K562 (cell line): ENCODE results near the gene FAM120B. TPM values are rescaled to one million over a fixed set of nuclear protein-coding genes. Genes with fewer than 3 reads are reported as not detected.

Experiments
- ATF1 ChIP-seq, 2 experiments: fragments of 450-650 bp in 1 of 2; IDR thresholded peaks; 2 replicates each; pipeline ENCODE4 v1.6.1; 2016; ENCODE audit warnings: missing compliant biosample characterization in 1 of 2, missing genetic modification characterization in 1 of 2
- CBX2 ChIP-seq: fragments of 200-600 bp; sonication (generic); IDR thresholded peaks from one replicate; pipeline ENCODE4 v1.6.1; 2012; ENCODE audit warnings: mild to moderate bottlenecking, low read length, inconsistent platforms; ENCODE audit not compliant: insufficient read depth, poor library complexity, severe bottlenecking
- NCOA4 ChIP-seq: fragments of 450-650 bp; IDR thresholded peaks from 2 replicates; pipeline ENCODE4 v1.6.1; 2018; ENCODE audit warnings: mild to moderate bottlenecking; ENCODE audit not compliant: partially characterized antibody
- PREB ChIP-seq: sonication (generic); formaldehyde crosslinking; IDR thresholded peaks from 2 replicates; pipeline ENCODE4 v1.8.1; 2023; ENCODE audit warnings: mild to moderate bottlenecking, missing genetic modification reagents
- RNF219 ChIP-seq: fragments of 250-450 bp; sonication (Bioruptor Pico); IDR thresholded peaks from 2 replicates; pipeline ENCODE4 v1.5.0; 2022; ENCODE audit warnings: mild to moderate bottlenecking
- ZNF124 ChIP-seq: sonication (generic); formaldehyde crosslinking; IDR thresholded peaks from 2 replicates; pipeline ENCODE4 v1.8.1; 2022; ENCODE audit warnings: missing genetic modification reagents
- ZNF282 ChIP-seq: sonication (generic); formaldehyde crosslinking; IDR thresholded peaks from 2 replicates; pipeline ENCODE4 v1.8.1; 2023; ENCODE audit warnings: missing genetic modification reagents
- polyA plus RNA-seq, 8 experiments: library from polyadenylated mRNA; depleted of rRNA in 4 of 8; stranded (reverse) in 5 of 8; unstranded in 3 of 8; fragments of >200 nt; fragmentation: Nextera tagmentation in 2 of 8; fragmentation: Illumina TruSeq in 1 of 8; extraction: Ambion mirVana in 2 of 8; extraction: Trizol in 1 of 8; gene quantifications; 2 replicates each; pipeline versions ENCODE4 v1.2.1 to v1.2.3, GENCODE V29; 2011 to 2014; ENCODE audit warnings: inconsistent platforms in 1 of 8, missing spikeins in 1 of 8
- total RNA-seq, 7 experiments: library from RNA; depleted of rRNA in 6 of 7; stranded (reverse); fragments of >200 nt in 6 of 7; fragmentation: Illumina TruSeq in 2 of 7; extraction: Trizol in 2 of 7; gene quantifications; 2 replicates each; pipeline versions ENCODE4 v1.2.1 to v1.2.3, GENCODE V29; 2011 to 2021; ENCODE audit warnings: low replicate concordance in 1 of 7
- TF ChIP-seq, protein P1 (sequence below): fragments of 150-350 bp; IDR thresholded peaks from 2 replicates; pipeline ENCODE4 v1.6.1; 2014; ENCODE audit warnings: low read depth, mild to moderate bottlenecking, low read length, borderline replicate concordance
- TF ChIP-seq, protein P2 (sequence below): fragments of 250-450 bp; sonication (Bioruptor Pico); IDR thresholded peaks from 2 replicates; pipeline ENCODE4 v1.5.0; 2021

The FAM120B gene
- total and polyA plus RNA-seq, 9 of the 15 experiments (the other 6 are each of a cell fraction or from before 2014, with no cell fraction given), result 3.5 to 22.6 (median 14.7) TPM

DNA sequence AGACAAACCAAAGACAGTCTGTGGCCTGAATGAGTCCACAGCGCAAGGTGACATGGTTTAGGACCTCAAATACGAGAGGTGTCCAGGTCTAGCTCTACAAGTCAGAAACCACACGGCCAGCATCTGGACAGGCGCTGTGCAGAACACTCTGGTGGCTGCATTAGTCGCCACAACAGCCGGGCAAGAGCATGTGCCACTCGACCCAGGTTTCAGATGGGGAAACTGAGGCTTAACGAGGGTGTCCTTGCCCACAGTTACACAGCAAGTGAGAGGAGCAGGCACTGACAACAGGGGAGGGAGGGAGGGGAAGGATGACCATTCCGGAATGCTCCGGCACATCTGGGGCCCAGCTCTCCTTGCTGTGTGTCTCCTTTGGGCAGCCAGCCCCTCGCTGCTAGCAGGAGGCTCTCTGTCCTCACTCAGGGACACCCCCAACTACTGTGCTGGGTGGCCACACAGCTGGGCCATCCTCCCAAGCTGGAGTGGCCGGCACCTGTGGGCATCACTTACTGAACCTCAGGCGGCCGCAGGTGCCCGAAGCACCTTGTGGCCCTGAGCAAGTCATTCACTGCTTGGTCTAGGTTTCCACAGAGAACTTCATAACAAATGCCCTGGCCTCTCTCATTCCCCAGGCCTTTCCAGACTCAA lies 22.3 kb upstream of the FAM120B start (continued):
- TF ChIP-seq RNF219 (CRISPR knock-in tag) (no peak), ZNF282 (CRISPR knock-in tag) (no peak), CBX2 (no peak), NCOA4 (no peak), ATF1 (CRISPR knock-in tag; IDR thresholded peaks at IDR 0.05) (no peak), ATF1 (tag; IDR thresholded peaks at IDR 0.05) (no peak), PREB (CRISPR knock-in tag) (no peak), ZNF124 (CRISPR knock-in tag) (no peak)
- TF ChIP-seq, protein P1, sequence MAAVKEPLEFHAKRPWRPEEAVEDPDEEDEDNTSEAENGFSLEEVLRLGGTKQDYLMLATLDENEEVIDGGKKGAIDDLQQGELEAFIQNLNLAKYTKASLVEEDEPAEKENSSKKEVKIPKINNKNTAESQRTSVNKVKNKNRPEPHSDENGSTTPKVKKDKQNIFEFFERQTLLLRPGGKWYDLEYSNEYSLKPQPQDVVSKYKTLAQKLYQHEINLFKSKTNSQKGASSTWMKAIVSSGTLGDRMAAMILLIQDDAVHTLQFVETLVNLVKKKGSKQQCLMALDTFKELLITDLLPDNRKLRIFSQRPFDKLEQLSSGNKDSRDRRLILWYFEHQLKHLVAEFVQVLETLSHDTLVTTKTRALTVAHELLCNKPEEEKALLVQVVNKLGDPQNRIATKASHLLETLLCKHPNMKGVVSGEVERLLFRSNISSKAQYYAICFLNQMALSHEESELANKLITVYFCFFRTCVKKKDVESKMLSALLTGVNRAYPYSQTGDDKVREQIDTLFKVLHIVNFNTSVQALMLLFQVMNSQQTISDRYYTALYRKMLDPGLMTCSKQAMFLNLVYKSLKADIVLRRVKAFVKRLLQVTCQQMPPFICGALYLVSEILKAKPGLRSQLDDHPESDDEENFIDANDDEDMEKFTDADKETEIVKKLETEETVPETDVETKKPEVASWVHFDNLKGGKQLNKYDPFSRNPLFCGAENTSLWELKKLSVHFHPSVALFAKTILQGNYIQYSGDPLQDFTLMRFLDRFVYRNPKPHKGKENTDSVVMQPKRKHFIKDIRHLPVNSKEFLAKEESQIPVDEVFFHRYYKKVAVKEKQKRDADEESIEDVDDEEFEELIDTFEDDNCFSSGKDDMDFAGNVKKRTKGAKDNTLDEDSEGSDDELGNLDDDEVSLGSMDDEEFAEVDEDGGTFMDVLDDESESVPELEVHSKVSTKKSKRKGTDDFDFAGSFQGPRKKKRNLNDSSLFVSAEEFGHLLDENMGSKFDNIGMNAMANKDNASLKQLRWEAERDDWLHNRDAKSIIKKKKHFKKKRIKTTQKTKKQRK, result no peak
- TF ChIP-seq, protein P2, sequence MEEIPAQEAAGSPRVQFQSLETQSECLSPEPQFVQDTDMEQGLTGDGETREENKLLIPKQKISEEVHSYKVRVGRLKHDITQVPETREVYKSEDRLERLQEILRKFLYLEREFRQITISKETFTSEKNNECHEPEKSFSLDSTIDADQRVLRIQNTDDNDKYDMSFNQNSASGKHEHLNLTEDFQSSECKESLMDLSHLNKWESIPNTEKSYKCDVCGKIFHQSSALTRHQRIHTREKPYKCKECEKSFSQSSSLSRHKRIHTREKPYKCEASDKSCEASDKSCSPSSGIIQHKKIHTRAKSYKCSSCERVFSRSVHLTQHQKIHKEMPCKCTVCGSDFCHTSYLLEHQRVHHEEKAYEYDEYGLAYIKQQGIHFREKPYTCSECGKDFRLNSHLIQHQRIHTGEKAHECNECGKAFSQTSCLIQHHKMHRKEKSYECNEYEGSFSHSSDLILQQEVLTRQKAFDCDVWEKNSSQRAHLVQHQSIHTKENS (CRISPR knock-in tag), result no peak
